Measurements from ENCODE around the gene ARHGEF39.

GRCh38 chr9:35687306-35687705 is 22.3 kb upstream of the ARHGEF39 start:
- no peak for TF ChIP-seq POLR2A (IDR thresholded peaks at IDR 0.05; ENCODE audit: extremely low read depth, insufficient read length)
- TF ChIP-seq CTCF (IDR thresholded peaks at IDR 0.05; ENCODE audit: low read depth, low read length): no peak
- no peak for TF ChIP-seq MYC (IDR thresholded peaks at IDR 0.05; ENCODE audit: low read depth, low read length)
- no peak for TF ChIP-seq MAX (IDR thresholded peaks at IDR 0.05; ENCODE audit: low read depth, low read length)
